IPS-18c (cell line): ENCODE results near the gene ADCY7.

Experiments used
- H3K4me3 ChIP-seq: 2 replicates; pipeline ENCODE4 v1.7.0; 2013; ENCODE audit warnings: low read depth, mild to moderate bottlenecking, low read length, moderate library complexity; ENCODE audit not compliant: insufficient read depth
- H3K9me3 ChIP-seq: one replicate; pipeline ENCODE4 v1.6.1; 2013; ENCODE audit warnings: mild to moderate bottlenecking, low read length, moderate library complexity; ENCODE audit not compliant: control insufficient read depth, insufficient read depth

The ADCY7 gene

GRCh38 chr16:50363656-50364055 is 97.3 kb downstream of the ADCY7 start:
- H3K9me3 ChIP-seq: no peaks in the 10 kb centered on the region

DNA sequence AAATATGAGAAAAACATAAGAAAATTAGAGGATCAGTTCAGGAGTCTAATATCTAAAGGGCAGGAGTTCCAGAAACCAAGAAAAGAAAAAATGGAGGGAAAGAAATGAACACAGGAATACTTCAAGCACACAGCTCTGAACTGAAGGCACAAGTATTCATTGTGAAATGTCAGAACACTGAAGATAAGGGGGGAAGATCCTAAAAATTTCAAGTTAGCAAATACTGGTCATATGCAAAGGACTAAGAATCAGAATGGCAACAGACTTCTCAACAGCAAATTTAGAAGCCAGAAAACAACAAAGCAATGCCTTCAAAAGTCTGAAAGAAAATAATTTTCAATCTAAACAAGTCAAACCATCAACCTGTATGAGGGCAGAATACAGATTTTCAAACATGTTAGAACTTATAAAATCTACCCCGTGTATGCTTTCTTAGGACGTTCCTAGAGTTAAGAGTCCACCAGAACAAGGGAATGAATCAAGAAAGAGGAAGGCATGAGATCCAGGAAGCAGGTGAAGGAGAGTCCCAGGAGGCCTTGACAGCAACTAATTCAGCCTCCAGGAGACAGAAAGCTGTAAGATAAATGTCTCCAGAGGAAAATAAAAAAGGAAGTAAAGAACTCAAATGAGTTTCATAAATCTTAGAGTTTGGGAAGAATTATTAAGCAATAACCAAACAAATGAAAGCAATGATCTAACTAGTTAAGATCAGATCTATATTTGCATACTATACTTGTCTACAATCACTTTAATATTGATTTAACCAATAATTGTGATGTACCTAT is 99.6 kb downstream of the ADCY7 start:
- Histone ChIP-seq H3K9me3 (no peaks in the 10 kb centered on the region), H3K4me3 (no peak overlapping the region)

More at GRCh38 chr16:50363656-50364055, 97.3 kb downstream of the ADCY7 start:
- no peak overlapping the region for H3K4me3 ChIP-seq
